H1 (cell line): Measurements from ENCODE around the gene HEBP2. TPM values are rescaled to one million over a fixed set of nuclear protein-coding genes. Genes with fewer than 3 reads are reported as not detected.

Experiments used
- CTCF ChIA-PET: fragments of 300-600 bp; sonication (Branson Sonifier 250); formaldehyde crosslinking; loops from one replicate; lab custom pipeline; 2021; ENCODE audit not compliant: partially characterized antibody; lab: Charles Lee
- POLR2A ChIA-PET: fragments of 300-600 bp; sonication (Branson Sonifier 250); formaldehyde crosslinking; loops from one replicate; lab custom pipeline; 2021; ENCODE audit warnings: inconsistent platforms; ENCODE audit not compliant: partially characterized antibody; lab: Charles Lee
- DNase-seq, 2 experiments: peaks; one replicate each; pipeline versions ENCODE4 v3.0.0 to v3.0.0-alpha.2; 2010 to 2022; ENCODE audit warnings: low spot score in 2 of 2, low read depth in 1 of 2, mixed read lengths in 1 of 2
- FAIRE-seq: peaks from 2 replicates; lab custom pipeline; 2011; peaks lifted over from hg19 to GRCh38; lab: Jason Lieb, UNC
- H2AFZ ChIP-seq: 2 replicates; pipeline ENCODE4 v1.8.1; 2012; ENCODE audit warnings: low read length, inconsistent platforms
- H2AK5ac ChIP-seq: 2 replicates; pipeline ENCODE4 v1.6.1; 2013; ENCODE audit warnings: low read depth, low read length
- H2BK120ac ChIP-seq: replicated peaks from 2 replicates; pipeline ENCODE3; 2013; ENCODE audit warnings: low read depth, low read length, inconsistent platforms
- H2BK12ac ChIP-seq: 2 replicates; pipeline ENCODE4 v1.6.1; 2013; ENCODE audit warnings: low read depth, low read length
- H2BK15ac ChIP-seq: 2 replicates; pipeline ENCODE4 v1.6.1; 2013; ENCODE audit warnings: low read length
- H2BK20ac ChIP-seq: 2 replicates; pipeline ENCODE4 v1.6.1; 2013; ENCODE audit warnings: low read length
- H2BK5ac ChIP-seq: 2 replicates; pipeline ENCODE4 v1.6.1; 2013; ENCODE audit warnings: low read depth, low read length
- H3K14ac ChIP-seq: 2 replicates; pipeline ENCODE4 v1.6.1; 2013; ENCODE audit warnings: inconsistent platforms; ENCODE audit not compliant: insufficient read length
- H3K18ac ChIP-seq: 2 replicates; pipeline ENCODE4 v1.6.1; 2013; ENCODE audit warnings: low read length; ENCODE audit errors: extremely low read depth
- H3K23ac ChIP-seq: 2 replicates; pipeline ENCODE4 v1.6.1; 2013; ENCODE audit warnings: inconsistent platforms; ENCODE audit not compliant: insufficient read length
- H3K23me2 ChIP-seq: 2 replicates; pipeline ENCODE4 v1.6.1; 2013; ENCODE audit warnings: low read depth, low read length
- H3K27ac ChIP-seq: 2 replicates; pipeline ENCODE4 v1.6.1; 2011; ENCODE audit warnings: low read depth, low read length, inconsistent platforms
- H3K27me3 ChIP-seq, 4 experiments: replicated peaks in 1 of 4; 1 replicate in 1 of 4; 2 replicates in 3 of 4; pipeline versions ENCODE4 v1.6.1 to v1.8.1; 2011 to 2013; ENCODE audit warnings: low read length in 3 of 4, mild to moderate bottlenecking in 3 of 4, inconsistent platforms in 2 of 4, mixed read lengths in 2 of 4, moderate library complexity in 1 of 4; ENCODE audit not compliant: control insufficient read depth in 3 of 4, insufficient read depth in 3 of 4; ENCODE audit errors: extremely low read depth in 1 of 4
- H3K36me3 ChIP-seq, 4 experiments: 2 replicates each; pipeline versions ENCODE4 v1.6.1 to v1.8.1; 2011 to 2013; ENCODE audit warnings: mild to moderate bottlenecking in 4 of 4, low read length in 3 of 4, moderate library complexity in 2 of 4, control low read depth in 1 of 4, inconsistent platforms in 1 of 4; ENCODE audit not compliant: insufficient read depth in 4 of 4, control insufficient read depth in 2 of 4
- H3K4ac ChIP-seq: replicated peaks from 2 replicates; pipeline ENCODE3; 2013; ENCODE audit warnings: low read length, low read depth, mixed read lengths, inconsistent platforms; ENCODE audit not compliant: insufficient read length
- H3K4me1 ChIP-seq, 4 experiments: replicated peaks in 1 of 4; 1 replicate in 1 of 4; 2 replicates in 3 of 4; pipeline versions ENCODE4 v1.6.1 to v1.8.1; 2011 to 2013; ENCODE audit warnings: low read length in 3 of 4, inconsistent platforms in 2 of 4, mixed read lengths in 1 of 4; ENCODE audit not compliant: insufficient read depth in 4 of 4, control insufficient read depth in 3 of 4
- H3K4me2 ChIP-seq, 2 experiments: 2 replicates each; pipeline versions ENCODE4 v1.6.1 to v1.8.1; 2011 to 2013; ENCODE audit warnings: low read depth in 2 of 2, low read length in 2 of 2, control low read depth in 1 of 2, inconsistent platforms in 1 of 2, mild to moderate bottlenecking in 1 of 2; ENCODE audit not compliant: insufficient read depth in 1 of 2
- H3K4me3 ChIP-seq, 4 experiments: fragments of 200-600, 300-600 bp in 1 of 4; sonication (generic), shearing (Covaris generic), sonication (Bioruptor Twin) in 1 of 4; 2 replicates each; pipeline versions ENCODE4 v1.5.1 to v1.8.1; 2011 to 2016; ENCODE audit warnings: low read length in 4 of 4, low read depth in 3 of 4, control low read depth in 2 of 4, inconsistent platforms in 2 of 4, mild to moderate bottlenecking in 2 of 4, mixed read lengths in 1 of 4, moderate library complexity in 1 of 4; ENCODE audit not compliant: insufficient read depth in 2 of 4; ENCODE audit errors: extremely low read depth in 1 of 4
- H3K56ac ChIP-seq: replicated peaks from 2 replicates; pipeline ENCODE3; 2013; ENCODE audit warnings: low read depth, mild to moderate bottlenecking, mixed read lengths, low read length, inconsistent platforms; ENCODE audit not compliant: insufficient read length
- H3K79me1 ChIP-seq: 2 replicates; pipeline ENCODE4 v1.6.1; 2013; ENCODE audit warnings: low read depth, low read length, control low read depth
- H3K79me2 ChIP-seq, 2 experiments: 2 replicates each; pipeline versions ENCODE4 v1.6.1 to v1.8.1; 2012 to 2013; ENCODE audit warnings: low read length in 2 of 2, mild to moderate bottlenecking in 2 of 2, inconsistent platforms in 1 of 2; ENCODE audit not compliant: insufficient read depth in 2 of 2, control insufficient read depth in 1 of 2
- H3K9ac ChIP-seq, 4 experiments: replicated peaks in 1 of 4; 1 replicate in 1 of 4; 2 replicates in 3 of 4; pipeline versions ENCODE4 v1.6.1 to v1.8.1; 2011 to 2013; ENCODE audit warnings: low read depth in 3 of 4, low read length in 3 of 4, control low read depth in 2 of 4, mild to moderate bottlenecking in 2 of 4, moderate library complexity in 2 of 4, inconsistent platforms in 1 of 4; ENCODE audit errors: extremely low read depth in 1 of 4
- H3K9me3 ChIP-seq, 2 experiments: 2 replicates each; pipeline versions ENCODE4 v1.6.1 to v1.8.1; 2012 to 2013; ENCODE audit warnings: mild to moderate bottlenecking in 2 of 2, moderate library complexity in 2 of 2, control low read depth in 1 of 2, inconsistent platforms in 1 of 2, low read depth in 1 of 2, low read length in 1 of 2, mixed read lengths in 1 of 2; ENCODE audit not compliant: insufficient read depth in 2 of 2
- H4K20me1 ChIP-seq, 2 experiments: replicated peaks in 1 of 2; 2 replicates each; pipeline versions ENCODE3 to v1.8.1; 2011 to 2013; ENCODE audit warnings: inconsistent platforms in 2 of 2, low read length in 2 of 2, mild to moderate bottlenecking in 1 of 2; ENCODE audit not compliant: insufficient read depth in 2 of 2, control insufficient read depth in 1 of 2
- H4K5ac ChIP-seq: 2 replicates; pipeline ENCODE4 v1.6.1; 2013; ENCODE audit warnings: low read length, low read depth, mixed read lengths, inconsistent platforms; ENCODE audit not compliant: insufficient read length
- H4K8ac ChIP-seq: 2 replicates; pipeline ENCODE4 v1.8.0; 2013; ENCODE audit warnings: mild to moderate bottlenecking, moderate library complexity, low read length, inconsistent platforms; ENCODE audit not compliant: insufficient read depth; ENCODE audit errors: extremely low read depth
- H4K91ac ChIP-seq: replicated peaks from 2 replicates; pipeline ENCODE3; 2013; ENCODE audit warnings: low read length, mixed read lengths, inconsistent platforms; ENCODE audit not compliant: insufficient read length
- BRCA1 ChIP-seq: IDR thresholded peaks from 2 replicates; pipeline ENCODE4 v1.6.1; 2012; ENCODE audit warnings: low read depth, low read length, improper control_type of control experiment
- CHD1 ChIP-seq: IDR thresholded peaks from 2 replicates; pipeline ENCODE4 v1.6.1; 2012; ENCODE audit warnings: low read depth, low read length, improper control_type of control experiment
- CTBP2 ChIP-seq: IDR thresholded peaks from 2 replicates; pipeline ENCODE4 v1.7.0; 2011; ENCODE audit warnings: borderline replicate concordance, mild to moderate bottlenecking, moderate library complexity, mixed read lengths, low read length; ENCODE audit not compliant: insufficient read depth, insufficient read length
- WGBS, 2 experiments: shearing (Covaris generic) in 1 of 2; methylation state at CpG; one replicate each; pipeline versions ENCODE4 v1.1.6 to v1.1.7; 2013 to 2015; ENCODE audit warnings: low lambda C conversion rate in 2 of 2, mixed read lengths in 2 of 2, inconsistent platforms in 1 of 2, low coverage in 1 of 2, missing lambda C conversion rate in 1 of 2; ENCODE audit not compliant: insufficient replicate concordance in 2 of 2, insufficient coverage in 1 of 2, insufficient read length in 1 of 2; ENCODE audit errors: extremely low coverage in 1 of 2, missing lambda C conversion rate in 1 of 2; 5-methylcytosine and 5-hydroxymethylcytosine counted together
- polyA plus RNA-seq, 7 experiments: library from polyadenylated mRNA; depleted of rRNA in 3 of 7; stranded (reverse) in 5 of 7; unstranded in 2 of 7; fragments of >200 nt in 5 of 7; fragments of 200-250 nt in 2 of 7; gene quantifications; 1 replicate in 5 of 7; 2 replicates in 1 of 7; 4 replicates in 1 of 7; pipeline versions ENCODE4 v1.2.1 to v1.2.3, GENCODE V29; 2011 to 2013; ENCODE audit warnings: missing spikeins in 2 of 7, mixed read lengths in 2 of 7
- total RNA-seq: library from RNA; stranded (reverse); fragmentation: NEBNext Ultra II Directional; extraction: Animal tissue kit (Norgen Biotek cat#: 25700); gene quantifications from 2 replicates; pipeline ENCODE4 v1.2.1, GENCODE V29; 2021

Gene HEBP2
- total and polyA plus RNA-seq, 2 of the 8 experiments (the other 6 are each of a cell fraction or from before 2014, with no cell fraction given), result 6.5 to 37.9 TPM

DNA sequence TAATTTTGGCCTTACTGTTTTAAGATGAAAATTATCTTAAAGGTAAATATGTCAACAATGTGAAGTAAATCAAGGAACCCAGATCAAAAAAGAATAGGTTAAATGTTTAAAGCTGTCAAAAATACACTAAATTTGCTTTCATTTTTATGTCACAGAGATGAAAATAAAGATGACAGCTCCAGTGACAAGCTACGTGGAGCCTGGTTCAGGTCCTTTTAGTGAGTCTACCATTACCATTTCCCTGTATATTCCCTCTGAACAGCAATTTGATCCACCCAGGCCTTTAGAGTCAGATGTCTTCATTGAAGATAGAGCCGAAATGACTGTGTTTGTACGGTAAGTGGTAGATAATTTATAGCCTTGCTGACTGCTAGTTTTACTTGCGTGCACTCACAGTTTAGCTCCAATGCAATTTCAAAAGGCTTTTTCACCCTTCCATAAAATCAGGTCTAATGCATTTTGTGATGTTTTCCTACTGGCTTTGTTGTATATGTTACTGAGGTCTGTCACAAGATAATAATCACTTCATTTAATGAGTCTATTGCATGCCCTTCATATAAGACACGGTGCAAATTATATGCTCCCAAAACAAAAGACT, 1.9 kb downstream of the HEBP2 start:
- no peak overlapping the region for H2BK120ac ChIP-seq
- DNase-seq, result no peak
- H3K4me2 ChIP-seq, result peak overlapping the region in 1 of 2 experiments; percentile 74; a peak in 1 of 4 replicates
- ChIA-PET CTCF (interaction anchor here (1.0 to 4.2 kb wide), 5 partner anchors 101 to 289 kb away, joined by 4 to 35 read pairs (median 5); no protein-coding TSS in a partner anchor), POLR2A (interaction anchor here (2.3 to 3.0 kb wide), 2 partner anchors 9 to 14 kb away, joined by 12 read pairs; no protein-coding TSS in a partner anchor)
- no peak overlapping the region for H3K4ac ChIP-seq
- H3K79me1 ChIP-seq, result no peaks in the 10 kb centered on the region; the same call in 1 of the 2 replicates
- no peak overlapping the region for H3K9ac ChIP-seq
- H3K56ac ChIP-seq, result no peak overlapping the region
- H2BK15ac ChIP-seq, result no peak overlapping the region
- H3K36me3 ChIP-seq, result peaks cover 2 to 34% (median 14%) of the 10 kb centered on the region in 4 experiments; a peak in 7 of 8 replicates
- no peak overlapping the region for H2AFZ ChIP-seq
- H4K91ac ChIP-seq, result no peak overlapping the region
- no peaks in the 10 kb centered on the region for H3K79me2 ChIP-seq
- no peak overlapping the region for H3K23ac ChIP-seq
- no peak overlapping the region for H3K14ac ChIP-seq
- no peak overlapping the region for H2AK5ac ChIP-seq
- peaks cover 6% of the 10 kb centered on the region; the same call in 1 of the 2 replicates for H3K23me2 ChIP-seq
- no peak for FAIRE-seq
- no peak overlapping the region for H3K18ac ChIP-seq
- 88% methylated on average over 5 of the region's 5 CpGs; no CpG with 5 or more reads in 1 of the 2 experiments for WGBS, 2 experiments
- H4K5ac ChIP-seq, result no peak overlapping the region
- peaks cover 0 to 3% (median 0%) of the 10 kb centered on the region in 4 experiments; a peak in 3 of 7 replicates for H3K4me1 ChIP-seq
- no peak overlapping the region for H2BK20ac ChIP-seq
- H4K8ac ChIP-seq, result no peak overlapping the region
- H3K27me3 ChIP-seq, result no peaks in the 10 kb centered on the region; a peak in 1 of 7 replicates
- H3K27ac ChIP-seq, result no peak overlapping the region
- H4K20me1 ChIP-seq, result no peaks in the 10 kb centered on the region
- H3K9me3 ChIP-seq, result no peaks in the 10 kb centered on the region
- H2BK12ac ChIP-seq, result no peak overlapping the region
- no peak overlapping the region for H2BK5ac ChIP-seq
- H3K4me3 ChIP-seq, result no peak overlapping the region
- no peak for TF ChIP-seq CTBP2
- TF ChIP-seq BRCA1, result no peak
- TF ChIP-seq CHD1, result no peak
